GM10248 (cell line): ENCODE results near the gene CSMD2.

Experiments
- CTCF ChIA-PET: fragments of 300-600 bp; sonication (Branson Sonifier 250); formaldehyde crosslinking; extraction: SDS; loops from one replicate; lab custom pipeline; 2021; ENCODE audit warnings: antibody characterized with exemption; lab: Yijun Ruan, JAX
- POLR2A ChIA-PET: fragments of 350-650 bp; sonication (Branson Sonifier 250); formaldehyde crosslinking; extraction: SDS; loops from one replicate; lab custom pipeline; 2020; ENCODE audit warnings: antibody characterized with exemption; lab: Yijun Ruan, JAX
- DNase-seq: peaks from one replicate; pipeline ENCODE4 v3.0.0; 2012; ENCODE audit errors: extremely low spot score
- TF ChIP-seq, protein P1 (sequence below): IDR thresholded peaks from 2 replicates; pipeline ENCODE4 v1.5.1; 2012; ENCODE audit warnings: mild to moderate bottlenecking, low read depth; ENCODE audit errors: extremely low read depth, missing control alignments, control extremely low read depth

The CSMD2 gene

DNA sequence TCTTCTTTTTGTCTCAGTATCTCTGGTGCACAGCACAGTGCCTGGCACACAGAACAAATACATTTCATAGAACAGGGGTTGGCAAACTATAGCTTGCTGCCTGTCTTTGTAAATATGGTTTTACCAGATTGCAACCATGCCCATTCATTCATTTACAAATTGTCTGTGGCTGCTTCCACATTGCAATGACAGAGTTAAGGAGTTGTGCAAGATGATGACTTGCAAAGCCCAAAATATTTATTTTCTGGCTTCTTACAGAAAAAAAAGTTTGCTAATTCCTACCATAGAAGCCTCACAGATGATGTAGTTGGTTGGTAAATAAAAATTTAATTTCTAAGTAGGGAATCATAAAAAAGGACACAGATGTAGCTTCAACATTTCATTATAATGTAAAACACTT lies 312.3 kb downstream of the CSMD2 start:
- no peak for DNase-seq
- ChIA-PET CTCF (no interaction called here), POLR2A (no interaction called here)
- TF ChIP-seq, protein P1, sequence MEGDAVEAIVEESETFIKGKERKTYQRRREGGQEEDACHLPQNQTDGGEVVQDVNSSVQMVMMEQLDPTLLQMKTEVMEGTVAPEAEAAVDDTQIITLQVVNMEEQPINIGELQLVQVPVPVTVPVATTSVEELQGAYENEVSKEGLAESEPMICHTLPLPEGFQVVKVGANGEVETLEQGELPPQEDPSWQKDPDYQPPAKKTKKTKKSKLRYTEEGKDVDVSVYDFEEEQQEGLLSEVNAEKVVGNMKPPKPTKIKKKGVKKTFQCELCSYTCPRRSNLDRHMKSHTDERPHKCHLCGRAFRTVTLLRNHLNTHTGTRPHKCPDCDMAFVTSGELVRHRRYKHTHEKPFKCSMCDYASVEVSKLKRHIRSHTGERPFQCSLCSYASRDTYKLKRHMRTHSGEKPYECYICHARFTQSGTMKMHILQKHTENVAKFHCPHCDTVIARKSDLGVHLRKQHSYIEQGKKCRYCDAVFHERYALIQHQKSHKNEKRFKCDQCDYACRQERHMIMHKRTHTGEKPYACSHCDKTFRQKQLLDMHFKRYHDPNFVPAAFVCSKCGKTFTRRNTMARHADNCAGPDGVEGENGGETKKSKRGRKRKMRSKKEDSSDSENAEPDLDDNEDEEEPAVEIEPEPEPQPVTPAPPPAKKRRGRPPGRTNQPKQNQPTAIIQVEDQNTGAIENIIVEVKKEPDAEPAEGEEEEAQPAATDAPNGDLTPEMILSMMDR, result no peak

DNA sequence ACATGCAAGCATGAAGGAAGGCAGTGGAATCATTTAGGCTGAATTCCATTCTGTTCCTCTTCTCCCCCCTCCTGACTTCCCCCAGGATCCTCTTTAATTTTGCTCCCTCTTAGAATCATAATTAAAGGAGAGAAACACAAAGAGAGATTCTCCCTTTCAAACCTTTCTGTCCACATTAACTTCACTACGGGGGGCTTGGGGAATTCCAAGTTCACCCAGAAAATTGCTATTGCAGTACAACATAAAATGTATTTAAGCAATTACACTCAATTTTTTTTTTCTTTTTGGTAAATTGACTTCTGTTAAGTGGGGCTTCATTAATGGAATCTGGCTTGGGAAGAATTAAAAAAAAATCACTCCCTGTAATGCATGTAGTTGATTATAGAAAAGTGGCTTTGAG lies 314.5 kb downstream of the CSMD2 start:
- ChIA-PET CTCF (no interaction called here), POLR2A (no interaction called here)
- DNase-seq, result no peak
- TF ChIP-seq, protein P1, result no peak

DNA sequence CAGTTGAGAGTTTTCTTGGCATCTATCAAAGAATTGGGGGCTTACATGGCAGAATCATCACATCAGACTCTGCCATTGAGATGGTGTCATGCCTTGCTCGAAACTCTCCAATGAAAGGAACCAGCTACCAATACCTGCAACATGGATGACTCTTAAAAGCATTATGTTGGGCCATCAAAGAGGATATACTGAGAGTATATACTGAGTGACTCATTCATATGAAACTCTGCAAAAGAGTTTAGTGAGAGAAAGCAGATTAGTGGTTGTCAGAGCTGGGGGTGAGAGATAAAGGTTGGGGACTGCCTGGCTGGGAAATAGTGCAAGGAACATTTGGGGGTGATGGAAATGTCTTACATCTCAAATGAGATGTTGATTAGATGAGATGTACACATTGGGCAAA lies 315.8 kb downstream of the CSMD2 start:
- CTCF ChIA-PET, result no interaction called here
- POLR2A ChIA-PET, result no interaction called here
- DNase-seq, result no peak
- TF ChIP-seq, protein P1, result no peak

DNA sequence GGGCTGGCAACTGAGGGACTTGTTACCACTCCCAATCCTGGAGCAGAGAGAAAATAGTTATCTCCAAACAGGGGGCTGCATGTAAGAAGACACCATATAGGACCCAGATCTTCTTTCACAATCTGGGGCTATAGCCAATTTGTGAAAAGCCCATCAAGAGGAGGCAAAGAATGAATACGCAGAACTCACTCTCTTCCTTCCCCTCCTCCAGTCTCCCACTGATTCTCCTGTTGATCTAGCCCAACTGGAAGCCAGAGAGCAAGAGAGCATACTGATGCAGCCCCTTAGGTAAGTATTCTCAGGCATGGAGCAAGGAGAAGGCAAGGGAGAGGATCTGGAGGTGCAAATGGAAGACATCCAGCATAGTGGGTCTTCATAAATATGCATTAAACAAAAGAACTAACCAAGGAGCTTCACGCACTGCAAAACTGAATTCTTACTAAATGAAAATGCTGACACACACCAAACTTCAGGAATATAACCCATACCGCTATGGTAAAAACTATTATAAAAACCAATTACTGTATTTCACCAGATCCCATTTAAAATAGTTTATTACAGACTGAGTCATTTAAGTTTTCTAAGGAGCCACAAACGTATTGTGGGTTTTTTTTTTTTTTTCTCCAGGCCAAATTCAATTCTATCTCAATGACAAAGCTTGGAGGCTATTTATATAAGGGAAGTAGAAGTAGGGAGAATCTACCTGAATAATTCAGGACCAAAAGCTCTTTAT lies 316.7 kb downstream of the CSMD2 start:
- CTCF ChIA-PET, result no interaction called here
- no peak for DNase-seq
- TF ChIP-seq, protein P1, result no peak
- POLR2A ChIA-PET, result no interaction called here

DNA sequence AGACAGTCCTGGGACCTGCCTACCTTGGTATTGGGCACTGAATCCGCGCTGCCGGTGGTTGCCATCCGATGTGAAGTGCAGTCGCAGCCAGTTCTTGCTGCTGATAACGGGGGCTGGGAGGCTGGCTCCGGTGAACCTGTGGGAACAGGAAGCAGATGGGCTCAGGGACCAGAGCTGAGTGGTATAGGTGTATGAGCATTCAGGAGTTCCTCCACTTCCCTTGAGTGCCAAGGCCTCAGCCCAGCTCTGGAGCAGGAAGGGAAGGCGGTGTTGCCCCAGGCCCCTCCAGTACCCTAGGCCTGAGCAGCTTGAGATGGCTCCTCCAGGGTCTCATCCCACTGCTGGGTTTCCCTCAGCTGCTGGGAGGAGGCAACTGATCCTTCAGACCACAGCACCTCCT lies 318.2 kb downstream of the CSMD2 start:
- TF ChIP-seq, protein P1, result no peak
- no peak for DNase-seq
- ChIA-PET CTCF (no interaction called here), POLR2A (no interaction called here)

DNA sequence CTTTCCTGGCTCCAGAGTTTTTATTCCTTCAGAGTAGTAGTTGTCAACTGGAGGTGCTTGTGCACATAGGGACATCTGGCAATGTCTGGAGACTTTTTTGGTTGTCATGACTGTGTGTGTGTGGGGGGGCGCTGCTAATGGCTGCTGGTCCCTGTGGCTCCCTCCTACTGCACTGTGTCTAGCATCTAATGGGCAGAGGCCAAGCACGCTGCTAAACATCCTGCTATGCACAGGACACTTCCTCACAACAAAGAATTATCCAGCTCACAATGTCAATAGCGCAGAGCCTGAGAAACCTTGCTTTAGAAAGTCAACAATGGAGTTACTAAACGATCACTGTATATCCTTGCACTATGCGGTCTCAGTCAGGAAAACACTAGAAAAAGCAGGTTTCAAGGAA lies 320.9 kb downstream of the CSMD2 start:
- POLR2A ChIA-PET, result no interaction called here
- CTCF ChIA-PET, result no interaction called here
- DNase-seq, result no peak
- TF ChIP-seq, protein P1, result no peak
